NK-92 treated with Interleukin-12 subunit alpha and Interleukin-12 subunit beta, amount 100 ng/mL, for 24 hours (cell line): ENCODE measurements around the gene GPATCH8.
"Not testable (repeated sequence)": the region's sequence is repeated elsewhere in the genome, so short reads cannot be mapped to it uniquely, and the experiment has no call there.

Experiments used
- DNase-seq: peaks from one replicate; lab custom pipeline; 2025; lab: John Stamatoyannopoulos, UW

GPATCH8 gene

GRCh38 chr17:44397479-44398440 is 105.4 kb downstream of the GPATCH8 start:
- DNase-seq = no peak

- no peak for DNase-seq
These were observed 106.3 kb downstream of the GPATCH8 start for GRCh38 chr17:44396946-44397345.

GRCh38 chr17:44394833-44395232 is 108.4 kb downstream of the GPATCH8 start:
- no peak for DNase-seq

GRCh38 chr17:44394112-44394511 is 109.1 kb downstream of the GPATCH8 start:
- DNase-seq = not testable (repeated sequence)

- DNase-seq = no peak
These were observed 112.8 kb downstream of the GPATCH8 start for GRCh38 chr17:44390250-44390870.

- DNase-seq = no peak
These were observed 113.4 kb downstream of the GPATCH8 start for GRCh38 chr17:44389723-44390202.

GRCh38 chr17:44389281-44389680 is 113.9 kb downstream of the GPATCH8 start, which contains the start of gene ITGA2B:
Gene ITGA2B (minus strand): TSS chr17:44389649. CDS start chr17:44389473, 176 bp downstream.
- no peak for DNase-seq

- DNase-seq = no peak
These were observed 115.4 kb downstream of the GPATCH8 start for GRCh38 chr17:44387804-44388203.

GRCh38 chr17:44386182-44386525 is 117.1 kb downstream of the GPATCH8 start:
- DNase-seq = no peak

GRCh38 chr17:44385287-44386181 is 117.7 kb downstream of the GPATCH8 start:
- no peak for DNase-seq

GRCh38 chr17:44384823-44385286 is 118.4 kb downstream of the GPATCH8 start:
- DNase-seq = no peak

GRCh38 chr17:44384281-44384822 is 118.9 kb downstream of the GPATCH8 start:
- DNase-seq = no peak

GRCh38 chr17:44383861-44384260 is 119.3 kb downstream of the GPATCH8 start:
- DNase-seq = no peak

- DNase-seq = no peak
These were observed 119.8 kb downstream of the GPATCH8 start for GRCh38 chr17:44383363-44383762.

- DNase-seq = no peak
These were observed 120.3 kb downstream of the GPATCH8 start for GRCh38 chr17:44382917-44383316.

- no peak for DNase-seq
These were observed 121.3 kb downstream of the GPATCH8 start for GRCh38 chr17:44381810-44382305.

- no peak for DNase-seq
These were observed 122.4 kb downstream of the GPATCH8 start for GRCh38 chr17:44380767-44381166.

- DNase-seq = no peak
These were observed 123.3 kb downstream of the GPATCH8 start for GRCh38 chr17:44379887-44380286.

GRCh38 chr17:44378171-44378705 is 125.0 kb downstream of the GPATCH8 start:
- DNase-seq = no peak

- no peak for DNase-seq
These were observed 126.4 kb downstream of the GPATCH8 start for GRCh38 chr17:44376779-44377178.

GRCh38 chr17:44376124-44376523 is 127.1 kb downstream of the GPATCH8 start:
- no peak for DNase-seq
